HG03097 (cell line): ENCODE results near the gene GDI2.
"Not testable (repeated sequence)": the region's sequence is repeated elsewhere in the genome, so short reads cannot be mapped to it uniquely, and the experiment has no call there.

Source experiments
- ATAC-seq: cut with Tn5 transposase; IDR thresholded peaks from one replicate; pipeline ENCODE4 v1.9.1; 2021; ENCODE audit not compliant: unreplicated experiment, low FRiP score

The GDI2 gene

GRCh38 chr10:5794236-5794635, 19.0 kb downstream of the GDI2 start:
- no peak for ATAC-seq

- no peak for ATAC-seq
Measured at GRCh38 chr10:5789626-5790025, 23.6 kb downstream of the GDI2 start.

DNA sequence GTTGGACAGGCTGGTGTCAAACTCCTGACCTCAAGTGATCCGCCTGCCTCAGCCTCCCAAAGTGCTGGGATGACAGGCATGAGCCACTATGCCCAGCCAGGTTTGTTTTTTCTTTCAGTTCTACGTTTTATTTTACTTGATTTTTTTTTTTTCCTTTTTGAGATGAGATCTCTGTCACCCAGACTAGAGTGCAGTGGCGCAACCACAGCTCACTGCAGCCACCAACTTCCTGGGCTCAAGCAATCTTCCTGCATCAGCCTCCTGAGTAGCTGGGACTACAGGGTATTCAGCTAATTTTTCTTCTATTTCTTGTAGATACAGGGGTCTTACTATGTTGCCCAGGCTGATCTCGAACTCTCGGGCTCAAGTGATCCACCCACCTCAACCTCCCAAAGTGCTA, 24.3 kb downstream of the GDI2 start:
- ATAC-seq, result no peak

DNA sequence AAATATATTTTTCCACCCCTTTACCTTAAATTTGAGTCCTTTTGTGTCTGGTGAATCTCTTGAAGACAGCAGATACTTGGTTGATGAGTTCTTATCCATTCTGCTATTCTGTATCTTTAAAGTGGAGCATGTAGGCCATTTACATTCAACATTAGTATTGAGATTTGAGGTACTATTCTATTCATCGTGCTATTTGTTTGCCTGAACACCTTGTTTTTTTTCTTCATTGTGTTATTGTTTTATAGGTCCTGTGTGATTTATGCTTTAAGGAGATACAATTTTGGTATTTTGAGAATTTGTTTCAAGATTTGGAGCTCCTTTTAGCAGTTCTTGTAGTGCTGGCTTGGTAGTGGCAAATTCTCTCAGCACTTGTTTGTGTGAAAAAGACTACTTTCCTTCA, 29.9 kb downstream of the GDI2 start:
- no peak for ATAC-seq

DNA sequence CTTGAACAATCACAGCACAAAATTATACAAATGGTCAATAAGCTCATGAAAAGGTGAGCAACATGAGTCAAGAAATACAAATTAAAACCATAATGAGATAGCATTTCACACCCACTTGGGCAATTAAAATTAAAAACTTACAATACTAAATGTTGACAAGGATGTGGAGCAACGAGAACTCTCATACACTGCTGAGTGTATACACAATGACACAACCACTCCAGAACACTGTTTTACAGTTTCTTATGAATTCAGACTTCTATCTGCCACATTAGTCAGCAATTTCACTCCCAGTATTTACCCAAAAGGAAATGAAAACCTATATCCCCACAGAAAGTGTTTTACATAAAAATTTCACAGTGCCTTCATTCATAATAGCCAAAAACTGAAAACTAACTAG, 31.1 kb downstream of the GDI2 start:
- no peak for ATAC-seq

- ATAC-seq, result no peak
Measured at GRCh38 chr10:5779730-5780129, 33.5 kb downstream of the GDI2 start.

GRCh38 chr10:5777758-5778157, 35.5 kb downstream of the GDI2 start:
- not testable (repeated sequence) for ATAC-seq

- no peak for ATAC-seq
Measured at GRCh38 chr10:5776881-5777197, 36.4 kb downstream of the GDI2 start.

- no peak for ATAC-seq
Measured at GRCh38 chr10:5776136-5776880, 36.9 kb downstream of the GDI2 start.

DNA sequence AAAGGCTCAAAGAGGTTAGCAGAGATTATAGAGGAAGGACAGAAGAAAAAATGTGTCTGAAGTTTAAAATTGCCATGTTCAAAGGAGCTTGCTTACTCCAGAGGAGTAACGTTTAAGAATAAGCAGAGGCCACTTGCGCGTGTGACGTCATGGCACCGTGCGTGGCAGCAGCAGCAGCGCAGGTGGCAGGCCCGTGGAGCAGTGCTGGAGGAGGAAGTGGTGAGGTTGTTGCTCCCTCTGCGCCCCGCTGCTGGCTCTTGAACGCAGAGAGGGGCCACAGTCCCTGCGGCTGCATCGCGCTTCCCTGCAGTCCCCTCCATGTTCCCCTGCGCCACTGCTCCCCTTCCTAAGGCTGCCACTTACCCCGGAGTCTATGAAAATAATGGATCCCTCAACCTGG, 37.5 kb downstream of the GDI2 start:
- no peak for ATAC-seq

- no peak for ATAC-seq
Measured at GRCh38 chr10:5774987-5775620, 38.1 kb downstream of the GDI2 start.

GRCh38 chr10:5766189-5766588, 47.0 kb downstream of the GDI2 start:
- ATAC-seq, result no peak

DNA sequence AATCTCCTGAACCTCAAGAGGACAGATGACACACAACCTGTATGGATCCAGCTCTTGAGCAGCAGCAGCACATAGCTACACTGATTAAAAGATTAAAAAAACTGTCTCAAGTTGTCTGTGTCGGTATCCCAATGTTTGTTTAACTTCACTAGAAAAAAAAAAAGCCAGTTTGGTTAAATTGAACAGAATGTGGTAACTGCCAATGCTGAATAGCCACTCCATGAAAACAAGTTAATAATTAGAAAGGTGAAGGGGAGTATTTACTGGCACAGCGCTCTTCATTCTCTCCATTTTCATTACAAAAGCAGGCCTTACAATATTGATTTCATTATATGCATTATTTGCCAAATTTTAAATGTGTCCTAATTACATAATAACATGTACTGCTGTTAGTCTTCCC, 47.6 kb downstream of the GDI2 start:
- ATAC-seq, result no peak

- ATAC-seq, result no peak
Measured at GRCh38 chr10:5764422-5765297, 48.6 kb downstream of the GDI2 start.

GRCh38 chr10:5762531-5762930, 50.7 kb downstream of the GDI2 start:
- ATAC-seq, result no peak

GRCh38 chr10:5761220-5761619, 52.0 kb downstream of the GDI2 start:
- no peak for ATAC-seq

DNA sequence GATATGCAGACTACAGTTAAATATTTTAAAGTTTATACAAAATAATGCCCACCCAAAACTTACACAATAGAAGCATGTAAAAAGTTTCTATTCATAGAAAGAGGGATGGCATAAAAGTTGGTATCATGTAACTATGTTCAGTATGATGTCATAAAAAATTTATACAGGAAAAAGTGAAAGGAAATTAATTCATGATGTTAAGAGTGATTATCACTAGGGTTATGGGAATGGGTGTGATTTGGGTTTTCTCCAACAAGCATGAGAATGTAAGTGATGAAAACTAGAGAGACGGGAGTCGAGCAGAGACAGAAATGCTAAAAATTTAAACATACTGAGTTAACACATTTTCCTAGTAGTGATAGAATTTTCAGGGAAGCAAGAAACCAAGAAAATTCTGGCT, 52.7 kb downstream of the GDI2 start:
- no peak for ATAC-seq

GRCh38 chr10:5758927-5759326, 54.3 kb downstream of the GDI2 start:
- ATAC-seq, result no peak

DNA sequence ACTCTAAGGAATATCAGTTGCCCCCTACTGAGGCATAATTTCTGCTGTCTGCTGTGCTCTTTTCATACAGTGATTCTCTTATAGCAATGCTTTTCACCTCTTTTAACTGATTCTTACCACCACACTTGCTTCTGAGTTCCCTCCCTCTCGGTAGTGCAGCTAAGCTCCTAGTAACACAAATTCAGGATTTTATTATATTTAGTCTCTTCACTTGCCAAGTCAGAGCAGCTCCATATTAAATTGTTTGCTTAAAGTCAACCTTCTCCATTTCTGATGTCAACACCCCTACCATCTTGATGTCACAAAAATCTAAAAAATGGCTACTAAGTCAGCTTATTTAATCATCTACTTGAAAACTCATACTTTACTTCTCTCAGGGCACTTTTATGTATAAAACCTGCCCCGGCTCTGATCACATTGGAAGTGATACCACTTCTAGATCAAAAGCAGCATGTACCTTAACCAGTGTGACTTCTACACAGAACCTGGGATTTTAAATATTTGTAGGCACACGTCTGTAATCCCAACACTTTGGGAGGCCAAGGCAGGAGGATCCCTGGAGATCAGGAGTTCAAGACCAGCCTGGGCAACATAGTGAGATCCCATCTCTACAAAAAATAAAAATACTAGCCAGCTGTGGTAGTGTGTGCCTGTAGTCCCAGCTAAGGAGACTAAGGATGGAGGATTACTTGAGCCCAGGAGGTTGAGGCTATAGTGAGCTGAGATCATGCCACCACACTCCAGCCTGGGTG, 55.3 kb downstream of the GDI2 start:
- no peak for ATAC-seq

DNA sequence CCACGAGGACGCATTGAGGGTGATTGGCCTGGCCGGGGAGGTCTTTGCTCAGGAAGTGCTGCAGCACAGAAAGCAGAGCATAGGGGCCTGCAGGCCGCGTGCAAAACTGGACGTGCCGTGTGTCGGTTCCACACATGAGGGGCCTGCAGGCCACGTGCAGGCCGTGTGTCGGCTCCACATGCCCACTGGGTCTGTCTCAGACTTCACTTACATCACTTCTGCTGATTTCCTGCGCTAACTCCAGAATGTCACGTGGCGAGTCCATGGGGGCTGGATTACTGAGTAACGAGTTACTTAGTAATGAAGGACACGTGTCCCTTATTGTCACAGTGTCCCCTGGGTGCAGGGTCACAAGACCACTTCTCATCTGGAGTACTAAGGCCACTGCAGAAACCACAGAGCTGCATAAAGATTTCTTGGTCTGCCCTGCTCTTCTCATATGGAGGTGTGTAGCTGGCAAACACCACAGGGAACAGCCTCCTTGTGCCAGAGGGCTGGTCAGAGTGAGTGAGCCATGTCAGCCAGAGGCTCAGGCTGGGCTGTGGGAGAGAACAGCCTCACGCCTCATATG, 60.8 kb downstream of the GDI2 start:
- no peak for ATAC-seq
